Caco-2 (cell line): ENCODE data around the gene TBL2. TPM values are rescaled to one million over a fixed set of nuclear protein-coding genes. Genes with fewer than 3 reads are reported as not detected.

Experiments used
- BruUV-seq: library from RNA; stranded (reverse); fragments of 400-500 nt; replicated peaks from 2 replicates; lab custom pipeline; 2021; lab: Mats Ljungman, UMichigan
- CTCF ChIA-PET: fragments of 300-600 bp; sonication (Branson Sonifier 250); formaldehyde crosslinking; loops from one replicate; lab custom pipeline; 2022; ENCODE audit warnings: antibody characterized with exemption; lab: Charles Lee
- POLR2A ChIA-PET: fragments of 300-600 bp; sonication (Branson Sonifier 250); formaldehyde crosslinking; loops from one replicate; lab custom pipeline; 2022; ENCODE audit warnings: antibody characterized with exemption; lab: Charles Lee
- DNase-seq, 2 experiments: peaks; one replicate each; pipeline versions ENCODE4 v3.0.0 to v3.0.0-alpha.2; 2020 to 2022
- H3K27me3 ChIP-seq: replicated peaks from 2 replicates; pipeline ENCODE4 v1.6.0; 2011; ENCODE audit warnings: low read length; ENCODE audit not compliant: control insufficient read depth, insufficient read depth
- H3K36me3 ChIP-seq: 2 replicates; pipeline ENCODE4 v1.5.1; 2011; ENCODE audit warnings: low read length; ENCODE audit not compliant: control insufficient read depth, insufficient read depth
- H3K4me1 ChIP-seq: fragments of 250-450 bp; sonication (Bioruptor Pico); 2 replicates; pipeline ENCODE4 v1.5.1; 2020; ENCODE audit warnings: mild to moderate bottlenecking
- H3K4me3 ChIP-seq: 2 replicates; pipeline ENCODE4 v1.5.1; 2011; ENCODE audit warnings: low read depth, mild to moderate bottlenecking, control low read depth, low read length
- H3K9me3 ChIP-seq: fragments of 250-450 bp; sonication (Bioruptor Pico); 2 replicates; pipeline ENCODE4 v1.5.1; 2020; ENCODE audit warnings: mild to moderate bottlenecking, moderate library complexity
- H3K27ac Mint-ChIP-seq: one replicate; pipeline ENCODE4 v1.8.0; 2022; ENCODE audit warnings: mixed read lengths; ENCODE audit not compliant: unreplicated experiment
- H3K27me3 Mint-ChIP-seq: one replicate; pipeline ENCODE4 v1.8.0; 2022; ENCODE audit warnings: mixed read lengths; ENCODE audit not compliant: insufficient read depth, unreplicated experiment
- H3K36me3 Mint-ChIP-seq: one replicate; pipeline ENCODE4 v1.8.0; 2022; ENCODE audit warnings: mild to moderate bottlenecking, mixed read lengths; ENCODE audit not compliant: insufficient read depth, unreplicated experiment
- H3K4me1 Mint-ChIP-seq: one replicate; pipeline ENCODE4 v1.8.0; 2022; ENCODE audit warnings: low read depth, mixed read lengths; ENCODE audit not compliant: unreplicated experiment
- H3K4me3 Mint-ChIP-seq: one replicate; pipeline ENCODE4 v1.8.0; 2022; ENCODE audit warnings: mild to moderate bottlenecking, moderate library complexity, mixed read lengths; ENCODE audit not compliant: unreplicated experiment
- H3K9me3 Mint-ChIP-seq: one replicate; pipeline ENCODE4 v1.8.0; 2022; ENCODE audit warnings: mixed read lengths; ENCODE audit not compliant: unreplicated experiment
- CTCF ChIP-seq, 2 experiments: fragments of 200-600 bp in 1 of 2; IDR thresholded peaks; 1 replicate in 1 of 2; 2 replicates in 1 of 2; pipeline versions ENCODE4 v1.5.1 to v1.8.0; 2011 to 2022; ENCODE audit warnings: antibody characterized with exemption in 1 of 2, control low read depth in 1 of 2, inconsistent platforms in 1 of 2, low read depth in 1 of 2, low read length in 1 of 2, mild to moderate bottlenecking in 1 of 2, moderate library complexity in 1 of 2; ENCODE audit not compliant: insufficient read depth in 1 of 2, severe bottlenecking in 1 of 2, unreplicated experiment in 1 of 2
- intact Hi-C: fragments of 100-400 bp; cut with micrococcal nuclease; formaldehyde crosslinking; loops from one replicate; pipeline ENCODE4 v1.10.0; 2022; ENCODE audit not compliant: unreplicated experiment
- total RNA-seq: library from RNA; stranded (reverse); gene quantifications from 2 replicates; pipeline ENCODE4 v1.2.3, GENCODE V29; 2022

The TBL2 gene
- total RNA-seq, 1 experiment from 2014 or later, result 76.8 TPM

- Mint-ChIP-seq H3K36me3 (peaks cover 10% of the 10 kb centered on the region), H3K4me1 (peaks cover 7% of the 10 kb centered on the region), H3K9me3 (no peaks in the 10 kb centered on the region), H3K27me3 (no peaks in the 10 kb centered on the region), H3K4me3 (no peak overlapping the region), H3K27ac (no peak overlapping the region)
- intact Hi-C loops, result no loop called here
- no peak for TF ChIP-seq CTCF (IDR thresholded peaks at IDR 0.05; ENCODE audit: insufficient read depth in 1 of 2, low read depth in 1 of 2, low read length in 1 of 2, severe bottlenecking in 1 of 2, unreplicated experiment in 1 of 2)
- H3K9me3 ChIP-seq, result no peaks in the 10 kb centered on the region
- POLR2A ChIA-PET, result no interaction called here
- no peaks in the 10 kb centered on the region for H3K27me3 ChIP-seq
- no peaks in the 10 kb centered on the region for H3K36me3 ChIP-seq
- CTCF ChIA-PET, result interaction anchor here (2.0 kb wide), 1 partner anchor 120 kb away, joined by 17 read pairs; no protein-coding TSS in a partner anchor
- DNase-seq, result no peak
- no TSS peak for BruUV-seq
- 0 out of 2 replicates have a peak, but pooled peaks cover 4% of the 10 kb centered on the region for H3K4me1 ChIP-seq
- no peak overlapping the region for H3K4me3 ChIP-seq
Observed at GRCh38 chr7:73605601-73606220, 27.3 kb upstream of the TBL2 start.

DNA sequence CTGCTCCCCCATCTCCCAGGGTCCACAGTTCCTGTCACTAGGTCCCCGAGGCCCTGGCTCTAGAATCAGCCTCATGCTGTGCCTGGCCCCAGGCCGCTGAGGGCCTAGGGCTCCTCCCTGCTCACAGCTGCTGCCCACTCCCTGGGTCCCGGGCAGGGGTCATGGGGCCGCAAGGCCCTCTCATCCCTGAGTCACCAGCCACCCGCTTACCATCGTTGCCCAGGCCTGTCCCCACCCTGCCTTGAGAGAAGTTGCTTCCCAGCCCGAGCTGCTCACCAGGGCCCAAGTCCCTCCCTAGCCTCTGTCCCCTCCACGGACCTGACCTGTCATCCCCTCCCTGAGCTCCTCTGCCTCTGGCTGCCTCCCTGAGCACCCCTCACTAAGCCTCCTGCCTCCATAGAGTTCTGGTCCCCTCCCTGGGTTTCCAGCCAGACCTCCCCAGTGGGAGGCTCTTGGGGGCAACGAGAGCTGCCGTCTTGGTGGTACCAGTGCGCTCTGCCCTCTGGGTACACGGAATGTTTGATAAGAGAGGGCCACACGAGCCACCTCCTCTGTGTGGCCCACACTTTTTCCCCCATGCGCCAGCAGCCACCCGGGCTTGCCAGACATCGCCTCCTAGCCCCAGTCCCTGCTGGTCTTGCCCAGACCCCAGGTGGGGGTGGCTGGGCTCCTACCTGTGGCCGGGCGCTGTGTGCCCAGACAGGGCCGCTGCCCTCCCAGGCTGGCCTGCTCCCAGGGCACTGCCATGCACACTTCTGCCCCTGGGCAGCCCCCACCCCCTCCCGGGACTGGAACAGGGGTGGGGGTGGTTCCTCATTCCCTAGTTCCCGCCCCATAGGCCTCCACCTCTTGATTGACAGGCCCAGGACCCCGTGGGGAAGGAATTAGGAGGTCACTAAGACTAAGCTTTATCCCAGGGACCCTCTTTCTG is 24.6 kb upstream of the TBL2 start:
- Mint-ChIP-seq H3K4me1 (no peaks in the 10 kb centered on the region), H3K27ac (peak overlapping the region; percentile 56), H3K4me3 (no peak overlapping the region), H3K36me3 (peaks cover 10% of the 10 kb centered on the region), H3K27me3 (peaks cover 4% of the 10 kb centered on the region), H3K9me3 (no peaks in the 10 kb centered on the region)
- Histone ChIP-seq H3K27me3 (no peaks in the 10 kb centered on the region), H3K4me1 (no peaks in the 10 kb centered on the region), H3K9me3 (no peaks in the 10 kb centered on the region), H3K36me3 (no peaks in the 10 kb centered on the region), H3K4me3 (no peak overlapping the region)
- CTCF ChIA-PET, result no interaction called here
- DNase-seq, result no peak
- BruUV-seq, result no TSS peak
- POLR2A ChIA-PET, result no interaction called here
- intact Hi-C loops, result no loop called here
- no peak for TF ChIP-seq CTCF (IDR thresholded peaks at IDR 0.05; ENCODE audit: insufficient read depth in 1 of 2, low read depth in 1 of 2, low read length in 1 of 2, severe bottlenecking in 1 of 2, unreplicated experiment in 1 of 2)

GRCh38 chr7:73599916-73600315 is 21.5 kb upstream of the TBL2 start:
- ChIA-PET POLR2A (interaction anchor here (0.6 kb wide), 1 partner anchor 119 kb away, joined by 3 read pairs; no protein-coding TSS in a partner anchor), CTCF (no interaction called here)
- no TSS peak for BruUV-seq
- no peak for TF ChIP-seq CTCF (IDR thresholded peaks at IDR 0.05; ENCODE audit: insufficient read depth in 1 of 2, low read depth in 1 of 2, low read length in 1 of 2, severe bottlenecking in 1 of 2, unreplicated experiment in 1 of 2)
- no peaks in the 10 kb centered on the region for H3K27me3 ChIP-seq
- intact Hi-C loops, result no loop called here
- H3K4me3 ChIP-seq, result no peak overlapping the region
- DNase-seq, result no peak
- Mint-ChIP-seq H3K27me3 (peaks cover 6% of the 10 kb centered on the region), H3K9me3 (no peaks in the 10 kb centered on the region), H3K27ac (no peak overlapping the region), H3K4me3 (no peak overlapping the region), H3K4me1 (no peaks in the 10 kb centered on the region), H3K36me3 (peaks cover 6% of the 10 kb centered on the region)
- no peaks in the 10 kb centered on the region for H3K36me3 ChIP-seq
- no peaks in the 10 kb centered on the region for H3K9me3 ChIP-seq
- no peaks in the 10 kb centered on the region for H3K4me1 ChIP-seq
